Endothelial cell of umbilical vein (primary cell): ENCODE measurements around the gene LGALS3.
A peak's percentile ranks its signal among the peaks of the same experiment; 100 is the strongest.

Experiments used
- CTCF ChIP-seq, 2 donors: IDR thresholded peaks; 1 replicate in 1 of 2; 2 replicates in 1 of 2; pipeline ENCODE4 v1.5.1; 2011; ENCODE audit warnings: low read length in 2 of 2, mild to moderate bottlenecking in 2 of 2, moderate library complexity in 2 of 2, control low read depth in 1 of 2, inconsistent platforms in 1 of 2, low read depth in 1 of 2; ENCODE audit not compliant: insufficient read depth in 1 of 2; ENCODE audit errors: extremely low read depth in 1 of 2
- EZH2 ChIP-seq: IDR thresholded peaks from 2 replicates; pipeline ENCODE4 v1.6.1; 2012; ENCODE audit warnings: borderline replicate concordance, low read depth, mild to moderate bottlenecking, moderate library complexity, low read length, inconsistent platforms; ENCODE audit not compliant: severe bottlenecking
- FOS ChIP-seq: IDR thresholded peaks from 2 replicates; pipeline ENCODE4 v1.6.1; 2011; ENCODE audit warnings: mild to moderate bottlenecking, low read length, moderate library complexity, borderline replicate concordance; ENCODE audit not compliant: insufficient read depth
- MYC ChIP-seq: IDR thresholded peaks from one replicate; pipeline ENCODE4 v1.6.1; 2011; ENCODE audit warnings: mild to moderate bottlenecking, low read depth, low read length
- POLR2A ChIP-seq: IDR thresholded peaks from 2 replicates; pipeline ENCODE4 v1.6.1; 2012; ENCODE audit warnings: low read depth, mild to moderate bottlenecking, control low read depth, low read length
- POLR2AphosphoS5 ChIP-seq: IDR thresholded peaks from 2 replicates; pipeline ENCODE4 v1.6.1; 2012; ENCODE audit warnings: low read depth, mild to moderate bottlenecking, control low read depth, low read length, moderate library complexity; ENCODE audit not compliant: insufficient read depth

DNA sequence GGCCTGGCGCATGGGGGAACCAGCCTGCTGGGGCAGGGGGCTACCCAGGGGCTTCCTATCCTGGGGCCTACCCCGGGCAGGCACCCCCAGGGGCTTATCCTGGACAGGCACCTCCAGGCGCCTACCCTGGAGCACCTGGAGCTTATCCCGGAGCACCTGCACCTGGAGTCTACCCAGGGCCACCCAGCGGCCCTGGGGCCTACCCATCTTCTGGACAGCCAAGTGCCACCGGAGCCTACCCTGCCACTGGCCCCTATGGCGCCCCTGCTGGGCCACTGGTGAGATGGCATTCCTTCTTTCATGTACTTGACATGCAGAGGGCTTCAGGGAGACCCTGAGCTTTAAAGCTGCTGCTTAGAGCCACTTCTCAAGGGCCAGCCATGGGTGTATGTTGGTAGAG is 9.0 kb downstream of the LGALS3 start:
- TF ChIP-seq CTCF (IDR thresholded peaks at IDR 0.05; ENCODE audit: extremely low read depth in 1 of 2, insufficient read depth in 1 of 2, low read depth in 1 of 2, low read length in 2 of 2), result peak; percentile 27 to 35
- no peak for TF ChIP-seq EZH2
- no peak for TF ChIP-seq MYC
- TF ChIP-seq POLR2AphosphoS5, result no peak
- TF ChIP-seq FOS, result no peak
- TF ChIP-seq POLR2A, result no peak
